ENCODE results near the gene GFM1.

GRCh38 chr3:158672215-158673176 is 28.2 kb downstream of the GFM1 start, which contains the start of gene LXN:
- peak; percentile 80 to 92 (median 86) for TF ChIP-seq CTCF (optimal IDR thresholded peaks at IDR 0.05 in 1 of 3, IDR thresholded peaks at IDR 0.05 in 1 of 3, conservative IDR thresholded peaks at IDR 0.05 in 1 of 3; ENCODE audit: extremely low read depth in 1 of 3, insufficient read depth in 2 of 3, low read length in 3 of 3)
- TF ChIP-seq EZH2 (IDR thresholded peaks at IDR 0.05; ENCODE audit: low read length): no peak
